ENCODE data around the gene ALDH1L1.

Gene ALDH1L1

GRCh38 chr3:126108676-126109050, 71.7 kb downstream of the ALDH1L1 start:
- no peak overlapping the region for H3K4me2 ChIP-seq (ENCODE audit: low read depth, low read length)

GRCh38 chr3:126107957-126108675, 72.3 kb downstream of the ALDH1L1 start:
- Histone ChIP-seq H3K9me2 (replicated peaks; ENCODE audit: insufficient read depth, low read length) (no peaks in the 10 kb centered on the region), H3F3A (ENCODE audit: insufficient read depth, low read length) (no peaks in the 10 kb centered on the region), H3K4me1 (ENCODE audit: low read length) (no peaks in the 10 kb centered on the region), H3K79me2 (ENCODE audit: low read length) (no peaks in the 10 kb centered on the region), H3K9me3 (replicated peaks; ENCODE audit: insufficient read depth, low read length) (no peaks in the 10 kb centered on the region), H4K20me1 (ENCODE audit: insufficient read depth, low read length) (no peaks in the 10 kb centered on the region), H3K4me3 (ENCODE audit: low read length) (no peak overlapping the region), H3K9ac (ENCODE audit: low read length) (no peak overlapping the region), H2AFZ (ENCODE audit: low read length) (no peak overlapping the region), H3K27ac (ENCODE audit: low read length) (no peak overlapping the region), H3K4me2 (ENCODE audit: low read depth, low read length) (no peak overlapping the region), H3K27me3 (replicated peaks; ENCODE audit: insufficient read depth, low read length) (no peaks in the 10 kb centered on the region), H3K36me3 (replicated peaks; ENCODE audit: insufficient read depth, low read length) (no peaks in the 10 kb centered on the region)
- no peak for TF ChIP-seq CTCF (IDR thresholded peaks at IDR 0.05; ENCODE audit: low read length)
- TF ChIP-seq EZH2 (optimal IDR thresholded peaks at IDR 0.05; ENCODE audit: low read depth, low read length): no peak
- no peak for TF ChIP-seq EZH2phosphoT487 (IDR thresholded peaks at IDR 0.05; ENCODE audit: low read length)
- no peak for DNase-seq

More at GRCh38 chr3:126108676-126109050, 71.7 kb downstream of the ALDH1L1 start:
- Histone ChIP-seq H3K9ac (ENCODE audit: low read length) (no peak overlapping the region), H3F3A (ENCODE audit: insufficient read depth, low read length) (no peaks in the 10 kb centered on the region), H3K36me3 (replicated peaks; ENCODE audit: insufficient read depth, low read length) (no peaks in the 10 kb centered on the region), H2AFZ (ENCODE audit: low read length) (no peak overlapping the region), H3K4me1 (ENCODE audit: low read length) (no peaks in the 10 kb centered on the region), H4K20me1 (ENCODE audit: insufficient read depth, low read length) (no peaks in the 10 kb centered on the region), H3K9me2 (replicated peaks; ENCODE audit: insufficient read depth, low read length) (no peaks in the 10 kb centered on the region), H3K27ac (ENCODE audit: low read length) (no peak overlapping the region), H3K27me3 (replicated peaks; ENCODE audit: insufficient read depth, low read length) (no peaks in the 10 kb centered on the region), H3K4me3 (ENCODE audit: low read length) (no peak overlapping the region), H3K79me2 (ENCODE audit: low read length) (no peaks in the 10 kb centered on the region), H3K9me3 (replicated peaks; ENCODE audit: insufficient read depth, low read length) (no peaks in the 10 kb centered on the region)
- DNase-seq: no peak
- TF ChIP-seq CTCF (IDR thresholded peaks at IDR 0.05; ENCODE audit: low read length) (no peak), EZH2 (optimal IDR thresholded peaks at IDR 0.05; ENCODE audit: low read depth, low read length) (no peak), EZH2phosphoT487 (IDR thresholded peaks at IDR 0.05; ENCODE audit: low read length) (no peak)

DNA sequence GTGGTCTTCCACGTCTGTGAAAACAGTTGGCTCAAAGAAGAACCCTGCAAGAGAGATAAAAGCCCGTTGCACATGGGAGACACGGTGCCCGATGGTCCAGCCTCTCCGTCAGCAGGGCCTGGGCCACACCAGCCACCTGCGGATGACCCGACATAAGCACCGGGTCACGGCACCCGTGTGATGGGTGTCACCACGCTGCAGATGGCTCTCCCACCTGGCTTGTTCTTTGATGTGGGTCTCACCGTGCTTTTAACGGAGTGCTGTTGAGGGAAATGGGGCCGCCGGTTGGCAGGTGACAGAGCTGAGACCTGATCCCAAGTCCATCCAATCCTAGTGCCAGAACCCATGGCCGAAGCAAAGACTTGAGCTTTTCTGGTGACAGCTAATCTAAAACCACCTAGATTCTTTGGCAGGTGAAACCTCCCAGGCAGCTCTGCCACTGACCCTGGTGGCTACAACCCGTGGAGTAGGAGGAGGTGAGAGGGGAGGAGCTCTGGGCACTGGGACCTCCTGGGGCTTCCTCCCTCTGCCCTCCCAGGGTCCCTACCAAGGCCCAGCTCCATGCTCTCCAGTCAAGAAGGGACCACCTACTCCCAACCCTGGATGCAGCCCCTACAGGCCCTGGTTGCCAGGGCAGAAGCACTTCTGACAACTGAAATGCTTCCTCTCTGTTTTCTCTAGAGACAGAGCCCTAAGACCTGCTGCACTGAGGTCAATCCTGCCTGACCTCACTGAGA, 73.0 kb downstream of the ALDH1L1 start:
- Histone ChIP-seq H3K79me2 (ENCODE audit: low read length) (no peaks in the 10 kb centered on the region), H2AFZ (ENCODE audit: low read length) (no peak overlapping the region), H3F3A (ENCODE audit: insufficient read depth, low read length) (no peaks in the 10 kb centered on the region), H3K9ac (ENCODE audit: low read length) (no peak overlapping the region), H3K4me1 (ENCODE audit: low read length) (no peaks in the 10 kb centered on the region), H3K27me3 (replicated peaks; ENCODE audit: insufficient read depth, low read length) (no peaks in the 10 kb centered on the region), H3K4me3 (ENCODE audit: low read length) (no peak overlapping the region), H4K20me1 (ENCODE audit: insufficient read depth, low read length) (no peaks in the 10 kb centered on the region), H3K4me2 (ENCODE audit: low read depth, low read length) (no peak overlapping the region), H3K9me3 (replicated peaks; ENCODE audit: insufficient read depth, low read length) (no peaks in the 10 kb centered on the region), H3K27ac (ENCODE audit: low read length) (no peak overlapping the region), H3K36me3 (replicated peaks; ENCODE audit: insufficient read depth, low read length) (no peaks in the 10 kb centered on the region), H3K9me2 (replicated peaks; ENCODE audit: insufficient read depth, low read length) (no peaks in the 10 kb centered on the region)
- TF ChIP-seq EZH2phosphoT487 (IDR thresholded peaks at IDR 0.05; ENCODE audit: low read length) (no peak), EZH2 (optimal IDR thresholded peaks at IDR 0.05; ENCODE audit: low read depth, low read length) (no peak), CTCF (IDR thresholded peaks at IDR 0.05; ENCODE audit: low read length) (no peak)
- no peak for DNase-seq
